Psoas muscle (tissue), 8 donors: ENCODE data around the gene DUSP8. TPM values are rescaled to one million over a fixed set of nuclear protein-coding genes. Genes with fewer than 3 reads are reported as not detected.
"Not testable (repeated sequence)": the region's sequence is repeated elsewhere in the genome, so short reads cannot be mapped to it uniquely, and the experiment has no call there.

Source experiments
- ATAC-seq, 4 donors: fragments of 200-7000 bp; cut with Tn5 transposase; one replicate each; pipeline ENCODE4 v1.9.1; 2020; ENCODE audit warnings: moderate library complexity in 3 of 4, mild to moderate bottlenecking in 2 of 4
- DNase-seq, 2 donors: peaks; one replicate each; pipeline ENCODE4 v3.0.0-alpha.2; 2020
- H3K27ac ChIP-seq: fragments of 200-600 bp; one replicate; pipeline ENCODE4 v1.8.0; 2022
- H3K27me3 ChIP-seq, 3 donors: fragments of 200-600 bp in 1 of 3; one replicate each; pipeline versions ENCODE4 v1.6.1 to v1.8.0; 2013 to 2022; ENCODE audit warnings: low read length in 2 of 3, mild to moderate bottlenecking in 2 of 3, moderate library complexity in 1 of 3; ENCODE audit not compliant: insufficient read depth in 3 of 3
- H3K36me3 ChIP-seq, 2 donors: fragments of 200-600 bp in 1 of 2; one replicate each; pipeline versions ENCODE4 v1.6.1 to v1.8.0; 2013 to 2022; ENCODE audit warnings: low read depth in 1 of 2, mild to moderate bottlenecking in 1 of 2, moderate library complexity in 1 of 2; ENCODE audit not compliant: insufficient read depth in 1 of 2
- H3K4me1 ChIP-seq: fragments of 200-600 bp; one replicate; pipeline ENCODE4 v1.8.0; 2022
- H3K4me3 ChIP-seq: fragments of 200-600 bp; one replicate; pipeline ENCODE4 v1.8.0; 2022; ENCODE audit warnings: mild to moderate bottlenecking
- H3K9me3 ChIP-seq: fragments of 200-600 bp; one replicate; pipeline ENCODE4 v1.8.0; 2022
- CTCF ChIP-seq: fragments of 200-600 bp; IDR thresholded peaks from one replicate; pipeline ENCODE4 v1.8.0; 2022; ENCODE audit warnings: antibody characterized with exemption
- WGBS, 3 donors: extraction: QIAGEN DNeasy Blood & Tissue Kit; methylation state at CpG; one replicate each; pipeline versions ENCODE4 v1.1.6 to v1.1.7; 2013; 5-methylcytosine and 5-hydroxymethylcytosine counted together
- intact Hi-C, 2 donors: fragments of 100-400 bp; cut with DNase I; formaldehyde crosslinking; loops; one replicate each; pipeline versions ENCODE4 v1.11.0 to v1.14.2; 2022
- polyA plus RNA-seq, 3 donors: library from polyadenylated mRNA; stranded (reverse); fragments of 200-250 nt; gene quantifications; one replicate each; pipeline ENCODE4 v1.2.3, GENCODE V29; 2013
- total RNA-seq, 4 donors: library from RNA; stranded (reverse); fragmentation: NEBNext Ultra II Directional in 2 of 4; extraction: Animal tissue kit (Norgen Biotek cat#: 25700) in 2 of 4; gene quantifications; one replicate each; pipeline versions ENCODE4 v1.2.1 to v1.2.4, GENCODE V29; 2021 to 2023
- donor health status: healthy with polysubstance abuse.
- donor health status: DM: no; HTN: no; CAD: no; lungs with moderate emphysema.
- donor health status: Bipolar disorder and iron deficiency.
- donor health status: healthy.
- donor health status: DM: yes; HTN: yes; CAD: no.
- donor health status: DM: no; HTN: no; CAD: no.
- donor health status: DM: no; HTN: no; CAD: no.
- donor health status: DM: yes; HTN: yes; CAD: no.

Gene DUSP8
- total and polyA plus RNA-seq, 7 donors: 1.0 to 15.2 (median 9.9) TPM

- Histone ChIP-seq H3K27me3 (no peaks in the 10 kb centered on the region), H3K9me3 (no peaks in the 10 kb centered on the region), H3K4me3 (no peak overlapping the region), H3K36me3 (no peaks in the 10 kb centered on the region), H3K4me1 (peaks cover 7% of the 10 kb centered on the region), H3K27ac (no peak overlapping the region)
- intact Hi-C loops: no loop called here
- WGBS, 3 donors: 68 to 73% (median 68%) methylated on average over 9 of the region's 9 CpGs
- ATAC-seq: no peak
- DNase-seq: no peak
- TF ChIP-seq CTCF: no peak
Observed at GRCh38 chr11:1592628-1593027, 20.6 kb upstream of the DUSP8 start.

GRCh38 chr11:1589996-1590395, 17.9 kb upstream of the DUSP8 start:
- intact Hi-C loops: no loop called here

GRCh38 chr11:1589191-1589963, 17.3 kb upstream of the DUSP8 start:
- H3K9me3 ChIP-seq, H3K27me3 ChIP-seq, H3K36me3 ChIP-seq, H3K4me3 ChIP-seq, intact Hi-C loops: not testable (repeated sequence)
- DNase-seq (peak in 1 of 2 donors; percentile 66), ATAC-seq (peak; percentile 86 to 97 (median 91))
- 21 to 33% (median 25%) methylated on average over 7 to 8 of the region's 10 CpGs for WGBS, 3 donors
- peak overlapping the region; percentile 53 for H3K27ac ChIP-seq
- H3K4me1 ChIP-seq: peaks cover 19% of the 10 kb centered on the region

More at GRCh38 chr11:1589996-1590395, 17.9 kb upstream of the DUSP8 start:
- H3K9me3 ChIP-seq: no peaks in the 10 kb centered on the region
- H3K36me3 ChIP-seq: no peaks in the 10 kb centered on the region
- peaks cover 19% of the 10 kb centered on the region for H3K4me1 ChIP-seq
- ATAC-seq (no peak), DNase-seq (no peak)
- 86 to 92% (median 87%) methylated on average over 6 of the region's 6 CpGs for WGBS, 3 donors
- no peak overlapping the region for H3K4me3 ChIP-seq
- no peak for TF ChIP-seq CTCF
- H3K27me3 ChIP-seq: no peaks in the 10 kb centered on the region
- no peak overlapping the region for H3K27ac ChIP-seq

- Histone ChIP-seq H3K4me3 (no peak overlapping the region), H3K4me1 (peaks cover 19% of the 10 kb centered on the region), H3K27me3 (no peaks in the 10 kb centered on the region), H3K36me3 (no peaks in the 10 kb centered on the region), H3K9me3 (no peaks in the 10 kb centered on the region), H3K27ac (no peak overlapping the region)
- peak in 3 of 4 donors; percentile 50 to 73 (median 66) for ATAC-seq
- WGBS, 3 donors: 13 to 41% (median 31%) methylated on average over 2 of the region's 2 CpGs
- intact Hi-C loops: no loop called here
- no peak for DNase-seq
- TF ChIP-seq CTCF: no peak
Observed at GRCh38 chr11:1586699-1587098, 14.6 kb upstream of the DUSP8 start.

GRCh38 chr11:1584661-1585370, 12.7 kb upstream of the DUSP8 start, which contains the start of gene KRTAP5-1:
Gene KRTAP5-1 (minus strand): TSS chr11:1585283. CDS start chr11:1585249, 34 bp downstream.
- ATAC-seq, intact Hi-C loops, H3K27ac ChIP-seq, H3K4me3 ChIP-seq, H3K36me3 ChIP-seq, DNase-seq, H3K27me3 ChIP-seq, H3K9me3 ChIP-seq: not testable (repeated sequence)
- 71 to 74% (median 74%) methylated on average over 8 to 9 of the region's 9 CpGs for WGBS, 3 donors
- peaks cover 19% of the 10 kb centered on the region for H3K4me1 ChIP-seq

GRCh38 chr11:1582909-1583308, 10.8 kb upstream of the DUSP8 start:
- H3K4me1 ChIP-seq: peaks cover 11% of the 10 kb centered on the region
- intact Hi-C loops, H3K27me3 ChIP-seq, H3K27ac ChIP-seq, ATAC-seq, H3K4me3 ChIP-seq, H3K9me3 ChIP-seq, H3K36me3 ChIP-seq, DNase-seq: not testable (repeated sequence)
- 73 to 82% (median 78%) methylated on average over 2 of the region's 2 CpGs for WGBS, 3 donors
